HCT116 (cell line): ENCODE results near the gene HDHD3. TPM values are rescaled to one million over a fixed set of nuclear protein-coding genes. Genes with fewer than 3 reads are reported as not detected.

Experiments
- ATAC-seq: fragments of 200-7000 bp; cut with Tn5 transposase; 2 replicates; pipeline ENCODE4 v1.9.1; 2020; ENCODE audit warnings: mild to moderate bottlenecking, moderate library complexity
- BruUV-seq: library from RNA; stranded (reverse); fragments of 400-500 nt; replicated peaks from 2 replicates; lab custom pipeline; 2021; lab: Mats Ljungman, UMichigan
- CTCF ChIA-PET: fragments of 300-600 bp; sonication (Branson Sonifier 250); formaldehyde crosslinking; loops from one replicate; lab custom pipeline; 2021; ENCODE audit warnings: antibody characterized with exemption; lab: Charles Lee
- POLR2A ChIA-PET: fragments of 300-600, 350-600 bp; sonication (Branson Sonifier 250); formaldehyde crosslinking; loops from one replicate; lab custom pipeline; 2021; ENCODE audit warnings: antibody characterized with exemption; lab: Charles Lee
- RAD21 ChIA-PET, 2 experiments: fragments of 300-600 bp; sonication (Branson Sonifier 250); formaldehyde crosslinking; loops; one replicate each; lab custom pipeline; 2023; ENCODE audit warnings: low total read pairs in 2 of 2; ENCODE audit not compliant: uncharacterized antibody in 2 of 2, unreplicated experiment in 2 of 2, low non-redundant PET in 1 of 2; lab: Charles Lee
- DNase-seq: peaks from one replicate; pipeline ENCODE4 v3.0.0-alpha.2; 2010; ENCODE audit warnings: low read depth, low spot score
- H2AFZ ChIP-seq: fragments of 200-600 bp; shearing (Covaris generic), sonication (generic); 2 replicates; pipeline ENCODE4 v1.6.1; 2017; ENCODE audit warnings: low read depth, mixed run types, mixed read lengths, antibody characterized with exemption, low read length; ENCODE audit not compliant: poor library complexity, severe bottlenecking
- H3K27ac ChIP-seq: 2 replicates; pipeline ENCODE4 v1.5.1; 2012; ENCODE audit warnings: low read depth, low read length
- H3K27me3 ChIP-seq: fragments of 200-600 bp; sonication (generic); 2 replicates; pipeline ENCODE4 v1.6.1; 2016; ENCODE audit warnings: mixed run types, low read length, mixed read lengths; ENCODE audit not compliant: insufficient read depth
- H3K36me3 ChIP-seq, 2 experiments: fragments of 200-500 bp in 1 of 2; fragments of 200-600 bp in 1 of 2; sonication (Bioruptor generic) in 1 of 2; sonication (generic) in 1 of 2; 2 replicates each; pipeline versions ENCODE4 v1.5.1 to v1.6.1; 2014 to 2016; ENCODE audit warnings: low read length in 2 of 2, inconsistent platforms in 1 of 2, mixed read lengths in 1 of 2, mixed run types in 1 of 2; ENCODE audit not compliant: insufficient read depth in 2 of 2, control insufficient read depth in 1 of 2
- H3K4me1 ChIP-seq, 2 experiments: fragments of 200-600 bp in 1 of 2; sonication (generic) in 1 of 2; 2 replicates each; pipeline versions ENCODE4 v1.5.1 to v1.6.1; 2012 to 2017; ENCODE audit warnings: low read length in 2 of 2, inconsistent platforms in 1 of 2, mild to moderate bottlenecking in 1 of 2, mixed read lengths in 1 of 2, mixed run types in 1 of 2, moderate library complexity in 1 of 2; ENCODE audit not compliant: insufficient read depth in 2 of 2, control insufficient read depth in 1 of 2
- H3K4me2 ChIP-seq: fragments of 200-600 bp; sonication (generic); 2 replicates; pipeline ENCODE4 v1.6.1; 2017; ENCODE audit warnings: mixed run types, low read length, mixed read lengths
- H3K4me3 ChIP-seq, 2 experiments: fragments of 200-600 bp in 1 of 2; sonication (generic) in 1 of 2; replicated peaks in 1 of 2; 2 replicates each; pipeline ENCODE4 v1.5.1; 2011 to 2016; ENCODE audit warnings: low read length in 2 of 2, control low read depth in 1 of 2, low read depth in 1 of 2, mild to moderate bottlenecking in 1 of 2, mixed read lengths in 1 of 2, mixed run types in 1 of 2
- H3K79me2 ChIP-seq: fragments of 200-600 bp; sonication (generic); 2 replicates; pipeline ENCODE4 v1.6.1; 2017; ENCODE audit warnings: mild to moderate bottlenecking, mixed run types, low read length, moderate library complexity, mixed read lengths; ENCODE audit not compliant: insufficient read depth
- H3K9ac ChIP-seq: fragments of 200-600 bp; sonication (generic); 2 replicates; pipeline ENCODE4 v1.6.1; 2016; ENCODE audit warnings: low read length, mixed read lengths
- H3K9me2 ChIP-seq: fragments of 200-600 bp; sonication (generic), shearing (Covaris generic); 2 replicates; pipeline ENCODE4 v1.6.1; 2017; ENCODE audit warnings: mixed run types, mild to moderate bottlenecking, moderate library complexity; ENCODE audit not compliant: insufficient read depth
- H3K9me3 ChIP-seq, 2 experiments: fragments of 200-500 bp in 1 of 2; fragments of 200-600 bp in 1 of 2; sonication (Bioruptor generic) in 1 of 2; sonication (generic) in 1 of 2; 2 replicates each; pipeline ENCODE4 v1.6.1; 2014 to 2017; ENCODE audit warnings: low read length in 2 of 2, mixed read lengths in 2 of 2, inconsistent platforms in 1 of 2, low read depth in 1 of 2, mild to moderate bottlenecking in 1 of 2, mixed run types in 1 of 2, moderate library complexity in 1 of 2; ENCODE audit not compliant: control insufficient read depth in 1 of 2, insufficient read depth in 1 of 2
- H4K20me1 ChIP-seq: fragments of 200-600 bp; sonication (generic), shearing (Covaris generic); 2 replicates; pipeline ENCODE4 v1.6.1; 2017; ENCODE audit warnings: mixed run types, mild to moderate bottlenecking, moderate library complexity; ENCODE audit not compliant: insufficient read depth
- CEBPB ChIP-seq: IDR thresholded peaks from 2 replicates; pipeline ENCODE4 v1.6.1; 2012; ENCODE audit warnings: low read depth
- EGR1 ChIP-seq: IDR thresholded peaks from 2 replicates; pipeline ENCODE4 v1.6.1; 2012; ENCODE audit warnings: low read depth
- EZH2 ChIP-seq: fragments of 200-600 bp; sonication (generic); IDR thresholded peaks from 2 replicates; pipeline ENCODE4 v1.6.1; 2017; ENCODE audit warnings: antibody characterized with exemption, mixed run types
- RAD21 ChIP-seq: IDR thresholded peaks from 2 replicates; pipeline ENCODE4 v1.6.1; 2012; ENCODE audit warnings: low read depth, mild to moderate bottlenecking
- TCF7L2 ChIP-seq: IDR thresholded peaks from 2 replicates; pipeline ENCODE4 v1.7.0; 2011; ENCODE audit warnings: borderline replicate concordance, inconsistent platforms; ENCODE audit not compliant: insufficient read depth, insufficient read length; ENCODE audit errors: extremely low read depth
- YY1 ChIP-seq: IDR thresholded peaks from 2 replicates; pipeline ENCODE4 v1.6.1; 2011; ENCODE audit warnings: low read length, low read depth, moderate library complexity, mild to moderate bottlenecking; ENCODE audit not compliant: insufficient replicate concordance; ENCODE audit errors: extremely low read depth
- ZFX ChIP-seq: fragments of 450-650 bp; IDR thresholded peaks from 2 replicates; pipeline ENCODE4 v1.6.1; 2017
- ZNF274 ChIP-seq: fragments of 200-500 bp; sonication (Bioruptor generic); IDR thresholded peaks from 2 replicates; pipeline ENCODE4 v1.6.1; 2014; ENCODE audit warnings: mild to moderate bottlenecking, low read depth, low read length, inconsistent platforms
- intact Hi-C: fragments of 100-400 bp; cut with micrococcal nuclease; formaldehyde crosslinking; loops from 2 replicates; pipeline ENCODE4 v1.10.0; 2022
- total RNA-seq: library from RNA; stranded (reverse); gene quantifications from one replicate; pipeline ENCODE4 v1.2.1, GENCODE V29; 2021; ENCODE audit not compliant: unreplicated experiment
- TF ChIP-seq, protein P1 (sequence below): IDR thresholded peaks from 2 replicates; pipeline ENCODE4 v1.6.1; 2012
- TF ChIP-seq, protein P2 (sequence below), 3 experiments: fragments of 200-600 bp in 1 of 3; sonication (generic) in 1 of 3; IDR thresholded peaks in 2 of 3; conservative IDR thresholded peaks in 1 of 3; 2 replicates each; pipeline ENCODE4 v1.5.1; 2012 to 2017; ENCODE audit warnings: low read depth in 2 of 3, low read length in 2 of 3, antibody characterized with exemption in 1 of 3, borderline replicate concordance in 1 of 3, control low read depth in 1 of 3, mild to moderate bottlenecking in 1 of 3, mixed read lengths in 1 of 3, mixed run types in 1 of 3, moderate library complexity in 1 of 3; ENCODE audit not compliant: insufficient read depth in 1 of 3
- TF ChIP-seq, protein P3 (sequence below): IDR thresholded peaks from 2 replicates; pipeline ENCODE4 v1.6.1; 2012

Gene HDHD3
- total RNA-seq, 1 experiment from 2014 or later, result 21.8 TPM

DNA sequence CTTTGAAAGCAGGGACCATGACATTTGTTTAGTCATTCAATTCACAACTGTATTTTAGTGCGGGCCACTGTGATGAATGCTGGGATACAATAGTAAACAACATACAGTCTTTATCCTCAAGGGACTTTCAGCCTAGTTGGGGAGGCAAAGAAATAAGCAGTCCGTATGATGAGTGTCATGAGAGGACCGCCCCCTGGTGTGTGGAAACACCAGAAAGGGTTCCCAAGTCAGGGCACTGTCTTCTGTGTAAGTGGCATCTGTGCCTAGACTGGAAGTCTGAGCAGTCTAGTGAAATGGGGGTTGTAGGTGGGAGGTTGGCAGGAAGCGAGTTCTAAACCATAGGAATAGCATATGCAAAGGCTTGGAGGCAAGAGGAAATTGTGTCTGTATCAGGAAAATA is 40.6 kb upstream of the HDHD3 start:
- ATAC-seq (no peak), DNase-seq (no peak)
- TF ChIP-seq RAD21, result no peak
- TF ChIP-seq, protein P1, sequence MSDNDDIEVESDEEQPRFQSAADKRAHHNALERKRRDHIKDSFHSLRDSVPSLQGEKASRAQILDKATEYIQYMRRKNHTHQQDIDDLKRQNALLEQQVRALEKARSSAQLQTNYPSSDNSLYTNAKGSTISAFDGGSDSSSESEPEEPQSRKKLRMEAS, result no peak
- TF ChIP-seq, protein P2, sequence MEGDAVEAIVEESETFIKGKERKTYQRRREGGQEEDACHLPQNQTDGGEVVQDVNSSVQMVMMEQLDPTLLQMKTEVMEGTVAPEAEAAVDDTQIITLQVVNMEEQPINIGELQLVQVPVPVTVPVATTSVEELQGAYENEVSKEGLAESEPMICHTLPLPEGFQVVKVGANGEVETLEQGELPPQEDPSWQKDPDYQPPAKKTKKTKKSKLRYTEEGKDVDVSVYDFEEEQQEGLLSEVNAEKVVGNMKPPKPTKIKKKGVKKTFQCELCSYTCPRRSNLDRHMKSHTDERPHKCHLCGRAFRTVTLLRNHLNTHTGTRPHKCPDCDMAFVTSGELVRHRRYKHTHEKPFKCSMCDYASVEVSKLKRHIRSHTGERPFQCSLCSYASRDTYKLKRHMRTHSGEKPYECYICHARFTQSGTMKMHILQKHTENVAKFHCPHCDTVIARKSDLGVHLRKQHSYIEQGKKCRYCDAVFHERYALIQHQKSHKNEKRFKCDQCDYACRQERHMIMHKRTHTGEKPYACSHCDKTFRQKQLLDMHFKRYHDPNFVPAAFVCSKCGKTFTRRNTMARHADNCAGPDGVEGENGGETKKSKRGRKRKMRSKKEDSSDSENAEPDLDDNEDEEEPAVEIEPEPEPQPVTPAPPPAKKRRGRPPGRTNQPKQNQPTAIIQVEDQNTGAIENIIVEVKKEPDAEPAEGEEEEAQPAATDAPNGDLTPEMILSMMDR (IDR thresholded peaks at IDR 0.05 in 2 of 3, conservative IDR thresholded peaks at IDR 0.05 in 1 of 3; ENCODE audit: borderline replicate concordance in 1 of 3, insufficient read depth in 1 of 3, low read depth in 2 of 3, low read length in 2 of 3), result 0 out of 6 replicates have a peak, but pooled peaks of 2 of the 3 experiments have one; percentile 4 to 13
- no peak overlapping the region for H3K4me3 ChIP-seq
- intact Hi-C loops, result no loop called here
- RAD21 ChIA-PET, result no interaction called here
- POLR2A ChIA-PET, result no interaction called here
- H3K27me3 ChIP-seq, result no peaks in the 10 kb centered on the region
- no peaks in the 10 kb centered on the region for H3K9me3 ChIP-seq
- CTCF ChIA-PET, result no interaction called here
- H3K27ac ChIP-seq, result no peak overlapping the region
- no peaks in the 10 kb centered on the region for H3K9me2 ChIP-seq
- no peaks in the 10 kb centered on the region for H3K36me3 ChIP-seq
- H4K20me1 ChIP-seq, result no peaks in the 10 kb centered on the region
- no peak overlapping the region for H3K4me2 ChIP-seq
- no peaks in the 10 kb centered on the region for H3K4me1 ChIP-seq
- no TSS peak for BruUV-seq
- H2AFZ ChIP-seq, result no peak overlapping the region
- no peak overlapping the region for H3K9ac ChIP-seq
- H3K79me2 ChIP-seq, result no peaks in the 10 kb centered on the region

DNA sequence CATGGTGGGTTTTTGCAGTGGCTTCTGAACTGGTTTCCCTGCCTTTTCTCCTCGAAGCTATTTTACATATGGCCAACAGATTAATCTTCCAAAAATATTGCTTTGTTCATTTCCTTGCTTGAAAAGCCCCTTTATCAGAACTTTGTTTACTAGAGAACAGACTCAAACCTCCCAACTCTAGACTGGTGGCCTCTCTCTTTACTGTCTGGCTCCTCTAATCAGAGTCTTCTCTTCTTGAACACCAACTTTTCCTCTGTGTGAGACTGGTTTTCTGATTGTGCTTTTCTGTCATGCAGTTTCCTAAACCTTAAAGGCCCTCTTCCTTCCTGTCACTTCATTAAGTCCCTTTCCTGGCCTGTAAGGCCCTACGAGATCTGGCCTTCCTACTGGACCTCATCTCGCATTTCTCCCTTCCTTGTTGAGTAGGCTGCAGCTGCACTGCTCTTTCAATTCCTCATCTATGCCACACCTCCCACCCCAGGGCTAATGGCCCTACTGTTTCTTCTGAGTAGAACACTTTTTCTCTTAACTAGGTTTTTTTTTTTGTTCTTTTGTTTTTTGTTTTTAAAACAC is 39.4 kb upstream of the HDHD3 start:
- Histone ChIP-seq H3K9me3 (no peaks in the 10 kb centered on the region), H3K4me2 (no peak overlapping the region), H3K36me3 (no peaks in the 10 kb centered on the region), H3K9me2 (no peaks in the 10 kb centered on the region), H3K79me2 (no peaks in the 10 kb centered on the region), H3K9ac (no peak overlapping the region), H4K20me1 (no peaks in the 10 kb centered on the region), H3K4me3 (no peak overlapping the region), H3K4me1 (peaks cover 6 to 7% of the 10 kb centered on the region in 2 experiments), H2AFZ (no peak overlapping the region), H3K27me3 (no peaks in the 10 kb centered on the region), H3K27ac (no peak overlapping the region)
- RAD21 ChIA-PET, result no interaction called here
- TF ChIP-seq RAD21 (no peak), EZH2 (no peak), ZNF274 (no peak), CEBPB (no peak), ZFX (no peak), TCF7L2 (no peak), EGR1 (no peak), YY1 (no peak)
- TF ChIP-seq, protein P3, sequence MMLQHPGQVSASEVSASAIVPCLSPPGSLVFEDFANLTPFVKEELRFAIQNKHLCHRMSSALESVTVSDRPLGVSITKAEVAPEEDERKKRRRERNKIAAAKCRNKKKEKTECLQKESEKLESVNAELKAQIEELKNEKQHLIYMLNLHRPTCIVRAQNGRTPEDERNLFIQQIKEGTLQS, result no peak
- TF ChIP-seq, protein P1, result no peak
- no TSS peak for BruUV-seq
- CTCF ChIA-PET, result no interaction called here
- intact Hi-C loops, result no loop called here
- no peak for DNase-seq
- POLR2A ChIA-PET, result no interaction called here
- ATAC-seq, result no peak
